Caki2 (cell line): ENCODE results near the gene SF3B1. TPM values are rescaled to one million over a fixed set of nuclear protein-coding genes. Genes with fewer than 3 reads are reported as not detected.
"Not testable (repeated sequence)": the region's sequence is repeated elsewhere in the genome, so short reads cannot be mapped to it uniquely, and the experiment has no call there.

Experiments used
- DNase-seq: peaks from one replicate; pipeline ENCODE4 v3.0.0-alpha.2; 2015; ENCODE audit warnings: low read depth
- in situ Hi-C: cut with HindIII; loops from 2 replicates; pipeline ENCODE4 v1.10.0; 2016; ENCODE audit warnings: low sequenced_read_pairs, low pct_unique_long_range_greater_than_20kb, mixed read lengths
- total RNA-seq: library from RNA; depleted of rRNA; stranded (reverse); fragments of >200 nt; shearing (Covaris generic); gene quantifications from 2 replicates; pipeline ENCODE4 v1.2.3, GENCODE V29; 2014; ENCODE audit warnings: low replicate concordance

The SF3B1 gene
- total RNA-seq, 1 experiment from 2014 or later = 159 TPM

DNA sequence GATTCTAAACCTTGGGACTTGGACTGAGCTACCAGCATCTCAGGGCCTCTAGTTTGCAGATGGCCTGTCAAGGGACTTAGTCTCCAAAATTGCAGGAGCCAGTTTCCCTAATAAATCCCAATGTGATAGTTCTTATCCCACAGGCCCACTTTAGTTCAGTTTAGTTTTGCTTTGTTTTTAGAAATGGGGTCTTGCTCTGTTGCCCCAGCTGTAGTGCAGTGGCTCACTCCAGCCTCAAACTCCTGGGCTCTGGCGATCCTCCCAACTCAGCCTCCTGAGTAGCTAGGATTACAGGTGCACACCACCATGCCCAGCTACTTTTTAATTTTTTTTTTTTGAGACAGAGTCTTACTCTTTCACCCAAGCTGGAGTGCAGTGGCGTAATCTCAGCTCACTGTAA lies 2.6 kb upstream of the SF3B1 start:
- DNase-seq = no peak
- in situ Hi-C loops = no loop called here

DNA sequence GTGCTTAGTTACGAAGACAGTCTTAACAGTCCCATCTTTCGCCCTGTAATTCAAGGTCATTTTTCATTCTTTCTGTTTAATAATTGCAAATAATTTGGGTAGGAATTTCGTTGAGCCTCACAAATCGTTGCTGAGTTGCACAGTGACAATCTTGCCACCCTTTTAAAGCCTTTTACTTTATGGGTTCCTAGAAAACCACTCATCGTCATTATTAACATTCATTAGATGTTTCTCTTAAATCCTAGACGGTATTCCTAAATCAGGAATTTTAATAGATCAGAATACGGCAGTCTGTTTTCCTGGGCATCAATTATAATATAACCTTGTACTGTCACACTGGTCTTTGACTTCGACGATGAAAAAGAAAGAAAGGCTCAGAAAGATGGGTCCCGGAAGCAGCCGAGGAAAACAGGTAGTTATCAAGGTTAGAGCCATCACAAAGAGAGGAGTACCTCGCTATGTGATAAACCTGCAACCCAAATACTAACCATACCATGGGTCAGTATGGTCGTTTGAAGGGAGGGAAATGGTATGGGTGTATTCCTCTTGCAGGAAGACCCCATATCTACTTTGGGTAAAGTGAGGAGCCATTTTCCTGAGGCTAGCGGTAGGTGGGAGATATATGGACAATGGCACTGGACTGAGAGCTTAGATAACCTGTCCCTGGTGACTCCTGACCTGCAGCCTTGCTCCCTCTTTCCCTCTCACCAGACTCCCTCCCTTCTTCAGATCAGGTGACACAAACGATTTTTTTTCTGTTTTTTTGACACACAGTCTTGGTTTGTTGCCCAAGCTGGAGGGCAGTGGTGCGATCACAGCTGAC lies 981 bp upstream of the SF3B1 start:
- in situ Hi-C loops = no loop called here
- peak; percentile 30 for DNase-seq

DNA sequence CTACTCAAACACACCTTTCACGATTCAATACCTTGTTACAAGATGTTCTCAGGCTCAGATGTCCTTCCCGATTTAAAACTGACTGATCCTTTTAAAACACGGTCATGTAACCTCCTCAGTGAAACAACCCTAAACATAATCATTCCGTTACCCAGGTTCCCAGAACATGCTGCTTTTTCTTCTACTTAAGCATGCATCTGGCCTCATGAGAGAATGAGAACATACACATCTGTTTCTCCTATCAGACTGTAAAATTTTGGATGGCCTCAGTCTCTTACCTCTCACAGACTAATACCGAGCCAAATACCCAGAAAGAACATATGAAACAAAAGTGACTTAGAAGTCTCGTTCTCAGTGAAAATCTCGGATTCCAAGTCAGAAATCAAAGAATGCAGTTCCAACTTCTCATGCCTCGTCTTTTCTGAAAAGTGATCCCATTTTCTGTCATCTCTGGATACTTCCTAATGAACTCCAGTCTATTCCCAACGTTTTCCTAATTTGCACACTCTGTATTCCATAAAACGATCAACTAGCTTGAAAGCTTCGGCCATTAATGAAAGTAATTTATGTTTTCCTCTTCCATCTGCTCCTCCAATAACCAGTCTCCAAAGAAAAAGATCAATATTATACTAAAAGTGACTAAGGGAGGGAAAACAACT lies 919 bp downstream of the SF3B1 start:
- DNase-seq = no peak
- in situ Hi-C loops = no loop called here

DNA sequence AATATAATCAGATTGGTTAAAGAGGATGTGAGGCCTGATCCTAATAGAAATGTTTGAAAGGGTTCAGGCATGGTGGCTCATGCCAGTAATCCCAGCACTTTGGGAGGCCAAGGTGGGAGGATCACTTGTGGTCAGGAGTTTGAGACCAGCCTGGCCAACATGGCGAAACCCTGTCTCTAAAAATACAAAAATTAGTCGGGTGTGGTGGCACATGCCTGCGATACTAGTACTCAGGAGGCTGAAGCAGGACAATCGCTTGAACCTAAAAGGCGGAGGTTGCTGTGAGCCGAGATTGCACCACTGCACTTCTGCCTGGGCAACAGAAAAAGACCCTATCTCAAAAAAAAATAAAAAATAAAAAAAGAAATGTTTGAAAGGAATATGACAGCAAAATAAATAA lies 2.3 kb downstream of the SF3B1 start:
- DNase-seq, in situ Hi-C loops: not testable (repeated sequence)

DNA sequence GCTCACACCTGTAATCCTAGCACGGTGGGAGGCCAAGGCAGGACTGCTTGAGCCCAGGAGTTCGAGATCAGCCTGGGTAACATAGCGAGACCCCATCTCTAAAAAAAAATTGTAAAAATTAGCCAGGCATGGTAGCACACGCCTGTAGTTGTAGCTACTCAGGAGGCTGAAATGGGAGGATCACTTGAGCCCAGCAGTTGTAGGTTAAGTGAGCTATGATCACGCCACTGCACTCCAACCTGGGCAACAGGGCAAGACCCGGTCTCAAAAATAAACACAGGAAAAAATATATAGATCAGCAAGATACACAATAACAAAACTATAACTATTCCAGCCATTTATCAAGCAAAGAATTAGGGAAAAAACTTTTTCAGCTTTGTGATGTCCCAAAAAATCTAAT lies 3.0 kb downstream of the SF3B1 start:
- in situ Hi-C loops = no loop called here
- DNase-seq = no peak

DNA sequence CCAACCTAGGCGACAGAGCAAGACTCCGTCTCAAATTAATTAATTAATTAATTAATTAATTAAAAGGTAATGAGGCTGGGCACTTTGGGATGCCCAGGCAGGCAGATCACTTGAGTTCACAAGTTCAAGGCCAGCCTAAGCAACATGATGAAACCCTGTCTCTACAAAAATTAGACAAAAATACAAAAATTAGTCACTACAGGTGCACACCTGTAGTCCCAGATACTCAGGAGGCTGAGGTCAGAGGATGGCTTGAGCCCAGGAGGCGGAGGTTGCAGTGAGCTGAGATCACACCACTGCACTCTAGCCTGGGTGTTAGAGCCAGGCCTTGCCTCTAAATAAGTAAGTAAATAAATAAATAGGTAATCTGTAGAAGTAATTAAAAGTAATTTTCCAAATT lies 6.8 kb downstream of the SF3B1 start:
- in situ Hi-C loops = no loop called here
- no peak for DNase-seq

DNA sequence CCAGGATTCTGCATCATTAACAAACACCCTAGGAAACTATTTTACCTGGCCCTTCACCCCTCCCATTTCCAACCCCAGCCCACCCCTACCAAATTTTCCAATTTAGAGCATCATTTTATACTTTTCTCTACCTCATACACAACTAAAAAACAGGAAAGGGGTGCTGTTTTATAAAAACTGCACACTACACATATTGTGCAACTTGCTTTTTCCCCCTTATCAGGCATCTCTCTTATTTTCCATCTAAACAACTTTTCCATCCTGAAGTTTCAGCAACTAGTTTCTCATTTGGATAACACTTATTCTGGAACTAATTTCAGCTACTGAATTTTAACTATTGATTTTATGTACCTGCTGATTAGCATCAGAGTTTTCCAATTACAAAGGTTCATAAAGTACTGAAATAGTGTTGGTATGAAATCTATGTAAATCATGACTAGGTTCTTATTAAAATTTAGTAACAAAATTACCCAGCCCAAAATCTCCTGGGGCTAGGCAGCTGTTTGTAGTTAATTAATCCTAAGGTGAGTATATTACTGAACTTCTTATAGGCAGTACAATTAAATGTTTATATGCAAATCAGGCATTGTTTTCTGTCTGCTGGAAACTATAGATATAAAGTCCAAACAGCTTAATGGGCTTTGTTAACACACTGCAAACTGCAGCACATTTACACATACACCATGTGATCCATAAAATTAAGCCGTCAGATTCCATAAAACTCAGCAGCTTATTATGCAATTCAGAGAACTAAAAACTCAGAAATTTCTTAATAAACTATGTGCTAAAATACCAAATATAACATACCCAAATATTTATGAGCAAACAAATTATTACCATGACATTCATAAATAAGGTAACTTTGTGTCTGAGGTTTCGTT lies 7.9 kb downstream of the SF3B1 start:
- in situ Hi-C loops = no loop called here
- no peak for DNase-seq

DNA sequence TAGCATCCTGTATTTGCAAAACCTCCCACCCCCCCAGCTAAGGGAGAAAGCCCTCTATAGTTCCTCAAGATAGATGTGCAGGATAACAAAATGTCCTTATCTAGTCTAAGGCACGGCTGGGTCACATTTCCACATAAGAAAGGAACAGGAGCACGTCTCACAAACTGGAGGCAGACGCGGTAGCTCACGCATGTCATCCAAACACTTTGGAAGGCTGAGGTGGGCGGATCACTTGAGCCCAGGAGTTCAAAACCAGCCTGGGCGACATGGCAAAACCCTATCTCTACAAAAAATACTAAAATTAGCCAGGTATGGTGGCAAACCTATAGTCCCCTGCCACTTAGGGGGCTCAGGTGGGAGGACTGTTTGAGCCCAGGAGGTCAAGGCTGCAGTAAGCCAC lies 9.3 kb downstream of the SF3B1 start:
- in situ Hi-C loops = no loop called here
- no peak for DNase-seq

DNA sequence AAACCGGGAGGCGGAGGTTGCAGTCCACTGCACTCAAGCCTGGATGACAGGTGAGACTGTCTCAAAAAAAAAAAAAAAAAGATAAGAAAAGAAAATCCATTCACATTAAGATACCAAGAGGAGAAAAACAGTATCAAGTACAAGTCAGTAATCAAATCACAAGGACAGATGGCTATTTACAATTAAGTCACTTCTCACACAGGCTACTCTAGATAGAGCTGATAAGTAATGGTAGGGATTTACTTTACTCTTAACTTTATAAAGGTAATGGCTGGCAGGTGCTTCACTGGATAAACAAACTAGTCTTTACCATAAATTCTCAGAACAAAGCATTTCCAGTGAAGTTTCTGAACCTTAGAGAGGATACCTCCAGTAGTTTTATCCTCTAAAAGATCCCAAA lies 11.5 kb downstream of the SF3B1 start:
- in situ Hi-C loops = no loop called here

DNA sequence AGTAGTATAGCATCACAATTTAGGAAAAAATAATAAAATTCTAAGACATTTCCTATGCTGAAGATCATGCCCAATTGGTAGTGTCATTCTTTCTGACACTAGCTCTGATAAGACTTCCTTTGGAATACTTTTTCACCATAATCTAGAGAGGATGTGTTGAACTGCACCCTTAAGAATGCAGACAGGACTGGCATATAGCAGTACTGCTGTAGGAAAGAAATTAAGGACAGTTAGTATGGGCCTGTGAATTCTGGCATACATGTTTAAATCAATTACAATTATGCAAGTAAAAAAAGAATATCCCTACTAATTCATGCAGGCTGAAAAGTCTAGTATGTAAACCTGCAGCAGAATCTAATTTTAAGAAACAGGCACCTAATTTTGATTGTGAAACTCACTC lies 15.4 kb downstream of the SF3B1 start:
- DNase-seq = no peak
- in situ Hi-C loops = no loop called here

More for the DNA sequence above, 11.5 kb downstream of the SF3B1 start:
- DNase-seq = no peak

DNA sequence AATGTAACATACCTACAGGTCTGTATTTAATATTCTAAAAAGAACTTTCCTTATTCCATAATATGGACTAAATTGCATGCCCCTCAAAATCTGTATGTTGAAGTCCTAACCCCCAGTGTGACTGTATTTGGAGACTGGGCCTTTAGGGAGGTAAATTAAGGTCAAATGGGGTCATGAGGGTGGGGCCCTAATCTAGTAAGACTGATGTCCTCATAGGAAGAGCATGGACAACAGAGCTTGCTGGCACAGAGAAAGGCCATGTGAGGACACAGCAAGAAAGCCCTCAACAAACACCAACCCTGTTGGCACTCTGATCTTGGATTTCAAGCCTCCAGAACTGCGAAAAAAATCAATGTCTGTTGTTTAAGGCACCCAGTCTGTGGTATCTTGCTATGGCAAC lies 18.6 kb downstream of the SF3B1 start:
- in situ Hi-C loops = no loop called here
- DNase-seq = no peak

DNA sequence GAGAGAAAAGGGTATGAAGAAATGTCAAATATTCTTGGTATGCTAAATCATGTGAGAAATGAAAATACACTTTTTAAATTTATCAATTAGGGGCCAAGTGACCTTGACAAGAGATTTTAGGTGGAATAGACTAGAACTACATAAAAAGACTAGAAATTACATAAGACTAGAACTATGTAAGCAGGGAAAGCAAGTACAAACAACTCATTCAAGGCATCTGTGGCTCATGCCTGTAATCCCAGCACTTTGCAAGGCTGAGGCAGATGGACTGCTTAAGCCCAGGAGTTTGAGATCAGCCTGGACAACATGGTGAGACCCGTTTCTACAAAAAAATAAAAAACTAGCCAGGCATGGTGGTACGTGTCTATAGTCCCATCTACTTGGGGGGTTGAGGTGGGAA lies 20.3 kb downstream of the SF3B1 start:
- in situ Hi-C loops = no loop called here
- no peak for DNase-seq

DNA sequence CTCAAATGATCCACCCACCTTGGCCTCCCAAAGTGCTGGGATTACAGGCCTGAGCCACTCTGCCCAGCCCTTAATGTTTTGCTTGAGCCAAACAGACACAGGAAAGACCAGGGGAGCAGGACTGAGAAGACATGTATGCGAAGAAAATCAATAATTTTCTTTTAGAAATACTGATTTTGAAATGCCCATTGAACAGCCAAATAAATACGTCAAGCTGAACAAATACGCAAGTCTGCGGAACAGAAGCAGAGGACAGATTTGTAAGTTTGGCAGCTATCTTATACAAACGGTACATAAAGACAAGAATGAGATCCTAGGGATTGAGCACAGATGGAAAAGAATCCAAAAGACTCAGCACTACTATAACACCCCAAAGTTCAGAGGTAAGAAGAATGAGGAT lies 20.8 kb downstream of the SF3B1 start:
- in situ Hi-C loops = no loop called here

DNA sequence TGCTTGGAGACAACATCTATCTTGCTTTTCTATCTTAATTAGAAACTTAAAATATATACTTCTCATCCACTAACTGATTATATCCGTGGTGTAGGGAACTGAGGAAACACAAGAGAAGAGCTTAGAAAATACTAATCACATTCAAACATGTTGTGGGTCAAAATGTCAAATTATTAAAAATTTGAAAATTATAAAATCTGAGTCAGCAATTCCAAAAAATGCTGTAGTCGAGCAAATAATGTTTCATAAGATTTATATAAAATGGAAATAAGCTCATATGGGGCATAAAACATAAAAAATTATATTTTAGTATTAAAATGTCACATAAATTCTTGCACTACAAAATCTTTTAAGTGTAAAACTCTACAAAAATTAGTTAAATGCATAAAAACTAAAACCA lies 29.2 kb downstream of the SF3B1 start:
- in situ Hi-C loops = no loop called here
- DNase-seq = no peak

More for the DNA sequence above, 20.8 kb downstream of the SF3B1 start:
- no peak for DNase-seq

DNA sequence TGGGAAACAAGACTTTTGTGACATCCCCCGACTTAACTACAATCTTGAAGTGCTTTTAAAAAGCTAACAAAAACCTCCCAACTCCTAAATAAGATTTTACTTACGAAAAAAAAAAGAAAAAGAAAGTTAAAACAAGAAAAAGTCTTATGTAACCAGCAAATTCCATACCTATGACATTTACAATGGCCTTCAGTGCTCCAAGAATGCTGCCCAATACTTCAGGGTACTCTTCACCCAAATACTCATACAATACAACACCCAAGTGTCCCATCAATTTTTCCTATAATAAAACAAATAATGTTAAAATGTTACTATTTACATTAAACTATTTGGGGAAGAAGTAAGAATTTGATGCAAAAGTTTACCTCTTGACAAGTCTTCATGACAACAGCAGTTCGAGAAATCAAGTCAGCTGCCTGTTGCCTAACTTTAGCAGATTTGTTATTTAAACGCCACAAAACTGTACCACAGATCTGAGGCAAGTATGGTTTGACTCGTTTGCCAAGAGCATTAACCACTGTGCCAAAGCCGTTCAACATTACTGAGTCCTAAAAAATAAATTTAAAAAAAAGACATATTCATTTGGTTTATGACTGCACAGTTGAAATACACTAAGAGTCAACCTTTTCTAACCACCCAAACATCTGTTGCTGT lies 34.8 kb downstream of the SF3B1 start:
- no peak for DNase-seq
- in situ Hi-C loops = no loop called here

DNA sequence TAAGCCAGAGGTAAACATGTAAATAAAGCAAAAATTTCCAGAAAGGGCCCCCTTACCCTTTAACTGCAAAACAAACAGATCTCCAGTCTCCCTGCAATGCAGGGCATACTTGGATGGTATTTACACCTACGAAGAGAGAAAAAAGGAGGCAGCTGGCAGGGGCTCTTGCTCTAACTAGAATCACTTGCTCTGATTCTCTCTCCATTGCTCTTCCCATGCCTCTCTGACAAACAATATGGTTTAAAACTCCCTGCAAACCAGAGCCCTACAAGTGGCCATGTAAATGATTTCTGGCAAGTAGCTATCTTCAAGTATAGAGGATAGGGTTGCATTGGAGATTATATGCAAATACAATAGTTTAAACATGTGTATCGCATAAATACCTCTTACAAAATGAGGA lies 35.9 kb downstream of the SF3B1 start:
- in situ Hi-C loops = no loop called here
- DNase-seq = no peak

DNA sequence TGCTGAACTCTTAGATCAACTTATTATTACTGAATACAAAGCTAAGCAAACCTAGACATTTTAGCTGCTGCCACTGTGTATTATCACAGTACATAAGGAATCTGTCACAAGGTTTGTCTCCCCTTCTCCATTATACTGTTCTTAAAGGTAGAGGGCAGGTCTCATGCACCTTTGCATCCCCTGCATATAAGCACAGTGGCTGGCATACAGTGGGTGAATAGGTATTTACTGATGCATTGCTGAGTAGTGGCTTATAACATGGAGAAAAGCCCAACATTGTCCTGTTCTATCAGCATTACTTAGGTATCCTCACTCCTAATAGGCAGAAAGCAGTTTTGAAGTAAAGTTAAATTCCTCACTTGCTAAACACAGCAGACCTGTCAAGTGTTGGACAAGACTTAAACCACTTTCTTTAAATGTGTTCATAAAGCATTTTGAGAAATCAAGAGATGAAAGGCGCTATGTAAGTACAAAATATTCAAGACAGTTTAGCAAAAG lies 43.6 kb downstream of the SF3B1 start:
- DNase-seq = no peak
- in situ Hi-C loops = no loop called here

DNA sequence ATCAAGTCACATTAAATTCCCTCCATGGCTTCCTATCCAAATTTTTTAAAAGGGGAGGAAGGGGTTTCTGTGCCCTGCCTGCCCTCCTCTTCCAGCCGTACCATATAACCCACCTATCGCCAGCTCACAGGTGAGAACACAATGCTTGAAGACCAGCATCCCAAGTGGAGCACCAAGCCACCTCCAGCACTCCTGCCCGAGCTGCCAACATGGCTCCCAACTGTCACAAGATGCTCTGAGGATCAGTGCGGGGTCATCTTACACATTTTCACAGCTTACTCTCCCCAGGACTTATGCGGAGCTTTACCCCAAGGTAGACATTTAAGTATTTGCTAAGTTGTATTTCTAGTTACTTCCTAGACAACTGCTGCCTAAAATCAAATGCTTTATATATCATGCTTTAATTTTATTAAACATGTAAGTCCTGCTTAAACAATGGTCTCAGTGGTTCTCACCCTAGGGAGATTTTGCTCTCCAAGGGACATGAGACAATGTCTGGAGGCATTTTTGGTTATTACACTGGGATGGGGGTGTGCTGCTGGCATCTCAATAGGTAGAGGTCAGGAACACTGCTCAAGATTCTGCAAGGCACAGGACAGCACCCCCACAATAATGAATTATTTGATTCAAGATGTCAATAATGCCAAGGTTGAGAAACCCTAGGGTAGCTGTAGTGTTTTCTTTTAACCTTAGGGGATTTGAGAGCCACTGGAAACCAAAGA lies 45.8 kb downstream of the SF3B1 start:
- DNase-seq = no peak
- in situ Hi-C loops = no loop called here
